OCI-LY7 (cell line): ENCODE measurements around the gene CMIP. TPM values are rescaled to one million over a fixed set of nuclear protein-coding genes. Genes with fewer than 3 reads are reported as not detected.

Source experiments
- BruUV-seq: library from RNA; stranded (reverse); fragments of 400-500 nt; replicated peaks from 2 replicates; lab custom pipeline; 2021; lab: Mats Ljungman, UMichigan
- CTCF ChIA-PET: fragments of 300-600 bp; sonication (Branson Sonifier 250); formaldehyde crosslinking; loops from one replicate; lab custom pipeline; 2022; ENCODE audit warnings: antibody characterized with exemption; ENCODE audit not compliant: unreplicated experiment; lab: Charles Lee
- POLR2A ChIA-PET: fragments of 300-600 bp; sonication (Branson Sonifier 250); formaldehyde crosslinking; loops from one replicate; lab custom pipeline; 2022; ENCODE audit warnings: antibody characterized with exemption; lab: Charles Lee
- DNase-seq: peaks from one replicate; pipeline ENCODE4 v3.0.0-alpha.2; 2015; ENCODE audit warnings: low spot score
- H2AFZ ChIP-seq: fragments of 200-600 bp; sonication (generic), shearing (Covaris generic); 2 replicates; pipeline ENCODE4 v1.6.1; 2014; ENCODE audit warnings: mild to moderate bottlenecking, antibody characterized with exemption, low read length, moderate library complexity
- H3K27ac ChIP-seq: fragments of 200-600 bp; sonication (generic); 2 replicates; pipeline ENCODE4 v1.5.1; 2014; ENCODE audit warnings: mixed run types, low read depth, mild to moderate bottlenecking, moderate library complexity, low read length, inconsistent platforms; ENCODE audit not compliant: poor library complexity, severe bottlenecking
- H3K36me3 ChIP-seq: fragments of 200-600 bp; sonication (generic); 2 replicates; pipeline ENCODE4 v1.6.1; 2014; ENCODE audit warnings: mild to moderate bottlenecking, antibody characterized with exemption, low read length, moderate library complexity, mixed read lengths; ENCODE audit not compliant: insufficient read depth
- H3K4me1 ChIP-seq: fragments of 200-600 bp; sonication (generic); 2 replicates; pipeline ENCODE4 v1.5.1; 2014; ENCODE audit warnings: mild to moderate bottlenecking, low read length; ENCODE audit not compliant: insufficient read depth, poor library complexity, severe bottlenecking
- H3K4me2 ChIP-seq: fragments of 200-600 bp; sonication (generic); 2 replicates; pipeline ENCODE4 v1.6.1; 2014; ENCODE audit warnings: mild to moderate bottlenecking, low read length
- H3K4me3 ChIP-seq: fragments of 200-600 bp; sonication (generic); 2 replicates; pipeline ENCODE4 v1.5.1; 2014; ENCODE audit warnings: mild to moderate bottlenecking, low read depth, low read length; ENCODE audit not compliant: poor library complexity, severe bottlenecking
- H3K79me2 ChIP-seq: fragments of 200-600 bp; sonication (generic); 2 replicates; pipeline ENCODE4 v1.6.1; 2016; ENCODE audit warnings: low read depth, mild to moderate bottlenecking, low read length, moderate library complexity, mixed read lengths; ENCODE audit not compliant: insufficient read depth
- H3K9me2 ChIP-seq: fragments of 200-600 bp; sonication (generic); 2 replicates; pipeline ENCODE4 v1.6.1; 2016; ENCODE audit warnings: mild to moderate bottlenecking, low read length, mixed read lengths; ENCODE audit not compliant: insufficient read depth
- H3K9me3 ChIP-seq: fragments of 200-600 bp; sonication (generic); 2 replicates; pipeline ENCODE4 v1.6.1; 2014; ENCODE audit warnings: mild to moderate bottlenecking, mixed run types, low read length, mixed read lengths
- H4K20me1 ChIP-seq: fragments of 200-600 bp; sonication (generic); 2 replicates; pipeline ENCODE4 v1.6.1; 2014; ENCODE audit warnings: mild to moderate bottlenecking, antibody characterized with exemption, low read length, moderate library complexity, mixed read lengths; ENCODE audit not compliant: insufficient read depth
- EZH2phosphoT487 ChIP-seq: fragments of 200-600 bp; sonication (generic); IDR thresholded peaks from 2 replicates; pipeline ENCODE4 v1.6.1; 2018; ENCODE audit warnings: low read depth, borderline replicate concordance, mild to moderate bottlenecking, mixed run types, antibody characterized with exemption, low read length, moderate library complexity, mixed read lengths
- intact Hi-C: fragments of 100-400 bp; cut with micrococcal nuclease; formaldehyde crosslinking; loops from one replicate; pipeline ENCODE4 v1.10.0; 2022; ENCODE audit not compliant: unreplicated experiment
- total RNA-seq, 2 experiments: library from RNA; depleted of rRNA in 1 of 2; stranded (reverse); fragments of >200 nt in 1 of 2; shearing (Covaris generic) in 1 of 2; gene quantifications; 2 replicates each; pipeline ENCODE4 v1.2.3, GENCODE V29; 2014 to 2022
- TF ChIP-seq, protein P1 (sequence below): fragments of 200-600 bp; sonication (generic); conservative IDR thresholded peaks from 2 replicates; pipeline ENCODE4 v1.5.1; 2014; ENCODE audit warnings: mild to moderate bottlenecking, antibody characterized with exemption, low read length, moderate library complexity, mixed read lengths

CMIP gene
- total RNA-seq, 2 experiments from 2014 or later = 15.4 to 70.3 TPM

DNA sequence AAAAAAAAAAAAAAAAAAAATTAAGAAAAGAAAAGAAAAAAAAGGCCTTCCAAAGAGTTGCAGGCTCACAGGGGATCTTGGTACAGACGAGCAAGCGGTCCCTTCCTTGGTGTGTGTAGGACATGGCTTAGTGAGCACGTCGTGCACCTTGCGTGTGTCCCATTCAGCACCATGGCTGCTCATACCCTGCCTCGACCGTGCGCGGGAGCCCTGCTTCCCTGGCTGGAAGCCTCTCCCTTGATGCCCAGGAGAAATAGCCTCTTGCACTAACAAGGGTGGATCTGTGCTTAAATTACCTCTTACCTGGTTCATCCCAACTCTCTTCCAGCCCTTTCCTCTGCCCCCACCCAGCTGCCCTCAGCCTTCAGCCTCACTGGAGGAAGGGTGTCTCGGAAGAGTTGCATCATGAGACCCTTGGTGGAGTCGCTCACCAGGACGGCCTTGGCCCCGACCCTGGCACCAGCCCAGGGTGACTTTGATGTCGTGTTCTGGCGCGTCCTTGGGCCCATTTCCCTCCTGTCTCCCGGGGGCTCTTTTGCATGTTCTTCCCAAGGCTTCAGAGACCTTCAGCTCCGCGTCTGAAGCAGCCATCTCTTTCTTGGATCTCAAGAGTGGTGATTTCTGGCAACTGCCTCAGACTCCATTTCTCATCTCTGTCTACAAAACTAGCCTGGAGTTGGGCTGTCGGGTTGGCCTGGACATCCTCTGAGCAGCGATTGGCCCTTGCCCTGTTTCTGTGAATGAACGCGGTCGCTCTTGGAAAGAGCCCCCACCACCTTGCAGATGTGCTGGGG lies 127.2 kb downstream of the CMIP start:
- H3K4me1 ChIP-seq = no peaks in the 10 kb centered on the region
- ChIA-PET CTCF (no interaction called here), POLR2A (interaction anchor here (0.9 kb wide), 1 partner anchor 10 kb away, joined by 3 read pairs; no protein-coding TSS in a partner anchor)
- BruUV-seq = no TSS peak
- H3K36me3 ChIP-seq = no peaks in the 10 kb centered on the region
- no peaks in the 10 kb centered on the region for H3K9me2 ChIP-seq
- intact Hi-C loops = no loop called here
- DNase-seq = no peak
- no peak overlapping the region for H3K4me3 ChIP-seq
- no peaks in the 10 kb centered on the region for H4K20me1 ChIP-seq
- H2AFZ ChIP-seq = no peak overlapping the region
- TF ChIP-seq EZH2phosphoT487 = no peak
- TF ChIP-seq, protein P1, sequence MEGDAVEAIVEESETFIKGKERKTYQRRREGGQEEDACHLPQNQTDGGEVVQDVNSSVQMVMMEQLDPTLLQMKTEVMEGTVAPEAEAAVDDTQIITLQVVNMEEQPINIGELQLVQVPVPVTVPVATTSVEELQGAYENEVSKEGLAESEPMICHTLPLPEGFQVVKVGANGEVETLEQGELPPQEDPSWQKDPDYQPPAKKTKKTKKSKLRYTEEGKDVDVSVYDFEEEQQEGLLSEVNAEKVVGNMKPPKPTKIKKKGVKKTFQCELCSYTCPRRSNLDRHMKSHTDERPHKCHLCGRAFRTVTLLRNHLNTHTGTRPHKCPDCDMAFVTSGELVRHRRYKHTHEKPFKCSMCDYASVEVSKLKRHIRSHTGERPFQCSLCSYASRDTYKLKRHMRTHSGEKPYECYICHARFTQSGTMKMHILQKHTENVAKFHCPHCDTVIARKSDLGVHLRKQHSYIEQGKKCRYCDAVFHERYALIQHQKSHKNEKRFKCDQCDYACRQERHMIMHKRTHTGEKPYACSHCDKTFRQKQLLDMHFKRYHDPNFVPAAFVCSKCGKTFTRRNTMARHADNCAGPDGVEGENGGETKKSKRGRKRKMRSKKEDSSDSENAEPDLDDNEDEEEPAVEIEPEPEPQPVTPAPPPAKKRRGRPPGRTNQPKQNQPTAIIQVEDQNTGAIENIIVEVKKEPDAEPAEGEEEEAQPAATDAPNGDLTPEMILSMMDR = no peak
- H3K79me2 ChIP-seq = no peaks in the 10 kb centered on the region
- H3K27ac ChIP-seq = no peak overlapping the region
- no peaks in the 10 kb centered on the region for H3K9me3 ChIP-seq
- H3K4me2 ChIP-seq = no peak overlapping the region

- POLR2A ChIA-PET = interaction anchor here (0.5 kb wide), 1 partner anchor 1598 kb away, joined by 3 read pairs; no protein-coding TSS in a partner anchor
- Histone ChIP-seq H3K9me3 (no peaks in the 10 kb centered on the region), H3K27ac (no peak overlapping the region), H3K4me2 (no peak overlapping the region), H3K4me1 (no peaks in the 10 kb centered on the region), H3K36me3 (no peaks in the 10 kb centered on the region), H2AFZ (no peak overlapping the region), H3K4me3 (no peak overlapping the region), H3K79me2 (no peaks in the 10 kb centered on the region), H4K20me1 (no peaks in the 10 kb centered on the region), H3K9me2 (no peaks in the 10 kb centered on the region)
- no TSS peak for BruUV-seq
- DNase-seq = no peak
- intact Hi-C loops = no loop called here
- TF ChIP-seq, protein P1 = no peak
- TF ChIP-seq EZH2phosphoT487 = no peak
- CTCF ChIA-PET = no interaction called here
These were observed 128.0 kb downstream of the CMIP start for GRCh38 chr16:81572386-81573144.
